GM21529 (cell line): ENCODE results near the gene ERP44.
A peak's percentile ranks its signal among the peaks of the same experiment; 100 is the strongest.
"Not testable (repeated sequence)": the region's sequence is repeated elsewhere in the genome, so short reads cannot be mapped to it uniquely, and the experiment has no call there.

ENCODE experiments used
- ATAC-seq: cut with Tn5 transposase; IDR thresholded peaks from one replicate; pipeline ENCODE4 v1.9.1; 2021; ENCODE audit not compliant: unreplicated experiment

ERP44 gene

DNA sequence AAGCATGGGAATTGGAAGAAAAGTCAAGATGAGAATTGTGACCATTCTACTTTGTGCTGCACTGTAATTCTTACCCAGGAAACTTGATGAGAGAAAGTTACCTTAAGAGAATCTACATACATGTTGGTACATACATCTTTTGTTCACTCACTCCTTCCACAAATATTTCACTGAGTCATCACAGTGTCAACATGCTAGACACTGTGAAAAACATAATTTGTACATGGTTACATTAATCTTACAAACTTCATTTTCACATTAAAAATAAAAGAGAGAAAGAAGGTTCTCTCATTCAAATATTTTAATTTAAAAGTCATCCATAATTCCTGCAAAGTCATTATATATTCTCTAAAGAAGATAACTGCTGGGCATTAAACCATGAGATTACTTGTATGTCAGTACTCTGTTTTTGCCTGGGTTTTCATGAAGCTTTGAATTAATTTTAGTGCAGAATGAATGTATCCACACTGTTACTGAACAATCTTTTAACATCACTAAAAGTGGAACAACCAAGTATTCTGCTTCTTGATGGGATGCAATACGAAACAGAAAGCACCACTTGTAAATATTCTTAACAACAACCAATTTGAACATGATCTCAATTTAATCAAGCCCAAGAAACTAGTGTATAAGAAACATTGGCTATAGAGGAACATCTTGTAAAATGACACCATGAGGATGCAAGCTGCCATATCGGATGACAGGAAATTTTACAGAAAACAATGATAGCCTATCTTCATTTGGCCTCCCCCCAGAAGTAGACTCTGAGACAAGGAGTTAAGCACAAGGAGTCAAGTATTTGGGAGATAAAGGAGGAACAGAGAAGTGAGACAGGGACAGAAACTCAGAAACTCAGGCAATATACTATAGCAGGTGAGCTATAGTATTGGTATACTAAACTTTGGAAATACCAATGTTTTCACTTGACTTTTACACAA lies 28.4 kb downstream of the ERP44 start:
- no peak for ATAC-seq

DNA sequence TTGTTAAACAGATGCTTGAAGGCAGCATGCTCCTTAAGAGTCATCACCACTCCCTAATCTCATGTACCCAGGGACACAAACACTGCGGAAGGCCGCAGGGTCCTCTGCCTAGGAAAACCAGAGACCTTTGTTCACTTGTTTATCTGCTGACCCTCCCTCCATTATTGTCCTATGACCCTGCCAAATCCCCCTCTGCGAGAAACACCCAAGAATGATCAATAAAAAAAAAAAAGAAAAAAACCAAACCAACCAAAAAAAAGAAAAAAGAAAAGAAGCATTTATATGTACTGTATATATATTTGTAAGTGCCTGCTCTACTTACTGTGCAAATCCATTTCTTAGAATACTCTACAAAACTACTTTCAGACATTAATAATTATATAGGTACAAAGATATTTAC lies 29.7 kb downstream of the ERP44 start:
- ATAC-seq: not testable (repeated sequence)

GRCh38 chr9:100067990-100068389 lies 30.8 kb downstream of the ERP44 start:
- not testable (repeated sequence) for ATAC-seq

DNA sequence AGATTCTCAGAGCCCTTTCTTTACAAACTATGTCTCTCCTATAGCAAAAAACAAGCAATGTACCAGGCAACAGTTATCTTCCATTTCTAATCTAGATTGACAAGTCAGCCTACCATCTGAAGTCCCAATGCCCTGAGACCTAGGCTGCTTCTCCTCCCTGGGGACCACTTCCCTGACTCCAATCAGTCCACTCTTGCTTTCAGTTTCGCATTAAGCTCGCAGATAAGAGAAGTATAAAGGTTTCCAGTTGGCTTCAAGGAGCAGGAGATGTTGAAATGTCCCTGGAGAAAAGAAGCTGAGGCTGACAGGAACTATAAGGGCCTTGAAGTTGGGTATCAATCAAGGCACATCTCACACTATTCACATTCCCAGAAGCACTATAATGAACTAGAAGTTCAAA lies 32.3 kb downstream of the ERP44 start:
- peak; percentile 75 for ATAC-seq

GRCh38 chr9:100064872-100065581 lies 33.8 kb downstream of the ERP44 start:
- no peak for ATAC-seq

DNA sequence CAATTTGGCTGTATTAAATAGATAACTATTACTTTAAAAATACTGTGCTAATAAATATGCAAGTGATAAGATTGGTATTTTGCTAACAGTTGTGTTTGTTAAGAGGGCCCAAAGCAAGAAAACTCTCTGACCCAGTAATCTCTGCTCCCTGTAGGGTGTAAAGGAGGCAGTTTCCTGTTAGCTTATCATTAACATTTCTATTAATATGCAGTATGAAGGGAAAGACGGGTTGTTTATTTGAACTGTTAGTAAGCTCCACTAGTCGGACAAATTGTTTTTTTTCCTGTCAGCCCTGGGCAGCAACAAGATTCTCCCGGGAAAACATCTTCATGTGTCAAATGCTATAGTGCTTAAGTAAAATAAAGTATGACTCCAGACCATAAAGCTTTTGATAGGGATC lies 35.6 kb downstream of the ERP44 start:
- ATAC-seq: no peak

GRCh38 chr9:100062683-100063082 lies 36.1 kb downstream of the ERP44 start:
- ATAC-seq: not testable (repeated sequence)

DNA sequence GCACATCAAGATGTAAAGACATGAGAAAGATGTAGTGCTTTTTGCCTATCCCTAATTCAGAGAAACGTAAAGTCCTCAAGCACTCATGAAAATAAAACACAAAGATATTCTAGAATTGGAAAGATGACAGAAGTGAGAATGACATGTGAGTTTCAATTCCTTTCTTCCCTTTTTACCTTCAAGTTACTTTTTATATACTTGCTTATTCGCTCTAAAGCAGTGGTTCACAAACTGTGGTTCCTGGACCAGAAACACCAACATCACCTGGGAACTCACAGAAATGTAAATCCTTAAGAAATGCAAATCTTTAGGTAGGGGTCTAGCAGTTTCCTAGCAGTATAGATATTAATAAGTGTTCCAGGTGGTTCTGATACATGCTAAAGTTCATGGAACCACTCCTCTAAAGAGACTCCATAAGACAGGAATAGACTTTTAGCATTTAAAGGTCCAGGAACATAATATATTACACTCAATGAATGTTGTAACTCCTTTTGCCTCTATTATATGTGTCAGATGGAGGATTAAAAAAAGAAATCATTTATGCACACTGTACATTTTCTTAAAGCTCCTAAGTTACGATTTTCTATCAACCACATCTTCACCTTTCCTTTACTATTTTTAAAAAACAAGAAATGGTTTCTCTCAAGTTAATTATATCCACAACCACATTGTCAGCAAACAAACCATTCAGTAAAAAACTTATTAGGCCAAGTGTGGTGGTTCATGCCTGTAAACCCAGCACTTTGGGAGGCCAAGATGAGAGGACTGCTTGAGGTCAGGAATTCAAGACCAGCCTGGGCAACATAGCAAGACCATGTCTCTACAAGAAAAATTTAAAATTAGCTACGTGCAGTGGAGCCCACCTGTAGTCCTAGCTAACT lies 39.9 kb downstream of the ERP44 start:
- ATAC-seq: peak; percentile 93

DNA sequence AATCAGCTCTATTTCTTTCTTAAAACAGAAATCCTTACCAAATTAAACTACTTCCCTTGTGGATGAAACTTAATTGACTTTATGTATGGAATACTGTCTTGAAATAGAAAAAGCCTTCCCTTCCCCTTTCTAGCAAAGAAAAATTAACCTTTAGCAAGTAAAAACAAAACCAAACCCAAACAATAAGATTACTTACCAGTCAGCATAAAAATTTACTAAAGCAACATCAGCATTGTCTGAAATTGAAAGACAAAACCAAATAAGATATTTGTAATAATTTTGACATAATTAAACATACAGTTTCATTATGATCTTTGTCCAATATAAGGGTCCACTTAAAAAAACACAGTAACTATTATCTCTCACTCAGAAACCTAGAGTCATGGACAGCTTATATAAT lies 41.2 kb downstream of the ERP44 start:
- ATAC-seq: no peak

DNA sequence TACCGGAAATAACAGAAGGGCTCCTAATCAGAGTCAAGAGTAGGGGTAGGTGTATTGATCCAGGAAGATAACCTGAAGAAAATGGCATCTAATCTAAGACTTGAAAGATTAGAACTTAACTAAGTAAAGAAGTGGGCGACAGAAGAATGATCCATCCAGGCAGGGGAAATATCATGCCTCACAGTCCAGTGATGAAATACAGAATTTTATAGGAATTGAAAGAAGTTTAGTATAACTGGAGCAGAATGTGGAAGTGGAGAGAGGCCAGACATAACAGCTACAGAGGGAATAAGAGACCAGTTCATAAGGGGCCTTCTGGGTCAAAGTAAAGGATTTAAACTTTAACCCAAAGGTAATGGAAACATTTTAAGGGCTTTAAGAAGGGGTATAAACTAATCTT lies 42.2 kb downstream of the ERP44 start:
- no peak for ATAC-seq

- no peak for ATAC-seq
These were observed 46.4 kb downstream of the ERP44 start for GRCh38 chr9:100052375-100052774.

- ATAC-seq: no peak
These were observed 49.2 kb downstream of the ERP44 start for GRCh38 chr9:100049551-100049950.

- no peak for ATAC-seq
These were observed 60.3 kb downstream of the ERP44 start for GRCh38 chr9:100038472-100038871.

- no peak for ATAC-seq
These were observed 64.8 kb downstream of the ERP44 start for GRCh38 chr9:100033877-100034551.

DNA sequence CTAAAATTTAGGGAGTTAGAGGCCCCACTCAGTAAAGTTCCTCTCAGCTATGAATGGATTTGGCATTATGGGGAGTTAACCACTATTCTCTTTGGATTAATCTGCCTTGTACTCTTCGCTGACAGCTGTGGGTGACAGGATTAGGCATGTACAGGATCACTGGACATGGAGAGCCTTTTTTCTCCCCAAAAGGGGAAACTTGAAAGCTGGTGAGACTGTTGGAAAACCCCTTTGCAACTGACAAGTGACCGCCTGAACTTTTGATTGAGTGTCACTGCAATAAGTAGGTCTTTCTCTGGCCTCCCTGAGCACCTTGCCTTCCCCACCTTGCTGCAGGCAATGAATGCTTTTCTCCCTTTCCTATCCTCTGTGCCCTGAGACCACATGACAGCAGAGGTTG lies 68.3 kb downstream of the ERP44 start:
- no peak for ATAC-seq

- ATAC-seq: no peak
These were observed 69.5 kb downstream of the ERP44 start for GRCh38 chr9:100029251-100029650.

DNA sequence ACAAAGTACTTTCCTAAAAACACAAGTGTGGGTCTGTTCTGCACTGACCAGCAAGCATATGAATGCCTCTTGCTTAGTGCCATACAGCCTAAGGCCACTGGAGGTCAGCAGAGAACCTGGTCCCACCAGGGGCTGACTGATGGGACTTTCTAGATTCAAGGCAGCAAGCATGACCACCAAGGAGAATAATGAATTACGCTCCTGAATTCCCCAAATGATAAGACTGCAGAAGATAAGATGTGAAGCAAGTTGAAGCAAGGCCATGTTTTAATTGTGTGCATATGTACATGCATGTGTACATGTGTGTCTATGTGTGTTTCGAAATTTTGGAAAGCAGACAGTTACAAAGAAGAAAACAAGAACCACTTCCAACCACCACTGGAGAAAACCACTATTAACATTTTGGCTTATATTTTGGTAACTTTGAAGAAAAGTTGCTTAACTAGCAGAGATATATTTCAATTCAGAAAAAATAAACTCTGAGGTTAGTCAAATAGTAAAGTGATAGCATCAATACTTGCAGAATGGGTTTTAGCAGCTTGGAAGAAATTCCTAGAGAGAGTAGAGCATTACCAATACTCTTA lies 70.5 kb downstream of the ERP44 start:
- peak; percentile 85 for ATAC-seq

- no peak for ATAC-seq
These were observed 71.3 kb downstream of the ERP44 start for GRCh38 chr9:100027543-100027942.

DNA sequence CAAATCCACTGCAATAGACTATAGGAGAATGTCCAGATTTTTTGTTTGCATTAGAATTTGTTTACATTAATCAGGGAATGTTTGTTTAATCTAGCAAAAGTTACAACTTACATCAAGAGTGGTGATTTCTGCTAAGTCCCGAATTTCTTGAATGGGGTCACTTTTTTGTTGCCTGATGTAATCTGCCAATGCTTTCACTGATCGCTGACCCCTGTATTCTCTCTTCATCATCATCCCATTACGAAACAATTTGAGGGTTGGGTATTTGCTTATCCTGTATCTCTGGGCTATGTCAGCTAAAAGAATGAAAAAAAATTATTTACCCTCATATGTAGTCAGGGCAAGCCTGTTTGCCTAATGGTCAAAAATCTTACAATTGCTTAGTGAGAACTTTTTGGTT lies 76.9 kb downstream of the ERP44 start:
- ATAC-seq: no peak

DNA sequence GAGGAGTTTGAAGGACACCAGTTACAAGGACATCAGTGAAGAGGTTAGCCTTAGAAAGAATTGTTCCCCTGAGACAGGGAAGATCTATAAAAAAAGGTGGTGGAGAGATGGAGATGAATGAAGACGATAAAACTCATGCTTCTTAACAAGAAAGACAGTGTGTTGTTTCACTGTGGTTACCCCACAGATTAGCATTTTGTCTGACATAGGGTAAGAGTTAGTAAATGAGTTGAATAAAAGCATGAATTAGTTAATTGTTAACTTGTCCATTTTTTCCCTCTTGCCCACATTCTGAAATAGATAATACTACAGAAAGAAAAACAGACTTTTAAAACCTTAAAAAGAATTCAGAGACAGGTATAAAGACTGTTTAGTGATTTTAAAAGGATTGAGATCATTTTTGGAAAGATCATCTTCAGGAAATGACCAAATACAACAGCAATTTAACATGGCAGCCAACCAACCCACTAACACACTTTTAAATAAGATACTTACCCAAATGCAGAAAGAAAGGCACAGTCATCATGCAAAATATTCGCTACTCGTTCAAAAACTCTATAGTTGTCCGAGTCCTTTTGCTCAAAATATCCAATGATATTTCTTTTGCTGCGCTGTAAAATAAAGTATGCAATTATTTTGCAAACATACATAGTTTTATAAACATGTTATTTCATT lies 78.5 kb downstream of the ERP44 start:
- ATAC-seq: no peak
